A549 (cell line): ENCODE results near the gene BAG3.

ENCODE experiments used
- CBX8 ChIP-seq: fragments of 200-600 bp; sonication (generic); IDR thresholded peaks from 2 replicates; pipeline ENCODE4 v1.6.1; 2016
- GATA3 ChIP-seq: IDR thresholded peaks from 2 replicates; pipeline ENCODE4 v1.6.1; 2012; ENCODE audit warnings: borderline replicate concordance
- KDM1A ChIP-seq: fragments of 200-600 bp; sonication (generic); IDR thresholded peaks from 2 replicates; pipeline ENCODE4 v1.6.1; 2016; ENCODE audit warnings: low read depth, mild to moderate bottlenecking
- NPAS2 ChIP-seq: fragments of 250-450 bp; sonication (Bioruptor Pico); IDR thresholded peaks from 2 replicates; pipeline ENCODE4 v1.8.0; 2022; ENCODE audit warnings: mild to moderate bottlenecking, moderate library complexity, borderline replicate concordance
- POLR2A ChIP-seq: IDR thresholded peaks from 2 replicates; pipeline ENCODE4 v1.6.1; 2012; ENCODE audit warnings: mild to moderate bottlenecking, low read length
- RFX5 ChIP-seq: fragments of 450-650 bp; IDR thresholded peaks from 2 replicates; pipeline ENCODE4 v1.7.1; 2014; ENCODE audit warnings: antibody characterized with exemption, mild to moderate bottlenecking, moderate library complexity
- TF ChIP-seq, protein P1 (sequence below): fragments of >200 bp; sonication (Bioruptor Twin); formaldehyde crosslinking; IDR thresholded peaks from 3 replicates; pipeline ENCODE4 v1.5.1; 2016
- TF ChIP-seq, protein P2 (sequence below): fragments of >200 bp; sonication (Bioruptor Twin); formaldehyde crosslinking; IDR thresholded peaks from 3 replicates; pipeline ENCODE4 v1.6.1; 2016

DNA sequence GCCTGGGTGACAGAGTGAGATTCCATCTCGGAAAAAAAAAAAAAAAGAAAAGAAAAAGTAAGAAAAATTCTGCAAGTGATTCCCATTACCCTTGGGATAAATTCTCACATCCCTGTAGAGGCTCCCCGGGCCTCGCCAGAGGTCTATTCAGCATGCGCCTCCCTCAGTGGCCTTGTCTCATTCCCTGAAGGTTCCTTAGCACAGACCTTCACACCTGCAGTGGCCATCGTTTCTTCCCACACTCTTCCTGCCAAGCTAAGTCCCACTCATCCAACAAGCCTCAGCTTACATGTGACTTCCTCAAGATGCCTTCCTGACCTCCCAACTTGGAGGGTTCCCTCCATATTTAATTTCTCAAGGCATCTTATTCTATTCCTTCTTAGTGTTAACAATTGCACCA is 20.9 kb upstream of the BAG3 start:
- TF ChIP-seq GATA3 (no peak), NPAS2 (CRISPR knock-in tag) (no peak), POLR2A (no peak), CBX8 (no peak), RFX5 (no peak), KDM1A (no peak)
- TF ChIP-seq, protein P1, sequence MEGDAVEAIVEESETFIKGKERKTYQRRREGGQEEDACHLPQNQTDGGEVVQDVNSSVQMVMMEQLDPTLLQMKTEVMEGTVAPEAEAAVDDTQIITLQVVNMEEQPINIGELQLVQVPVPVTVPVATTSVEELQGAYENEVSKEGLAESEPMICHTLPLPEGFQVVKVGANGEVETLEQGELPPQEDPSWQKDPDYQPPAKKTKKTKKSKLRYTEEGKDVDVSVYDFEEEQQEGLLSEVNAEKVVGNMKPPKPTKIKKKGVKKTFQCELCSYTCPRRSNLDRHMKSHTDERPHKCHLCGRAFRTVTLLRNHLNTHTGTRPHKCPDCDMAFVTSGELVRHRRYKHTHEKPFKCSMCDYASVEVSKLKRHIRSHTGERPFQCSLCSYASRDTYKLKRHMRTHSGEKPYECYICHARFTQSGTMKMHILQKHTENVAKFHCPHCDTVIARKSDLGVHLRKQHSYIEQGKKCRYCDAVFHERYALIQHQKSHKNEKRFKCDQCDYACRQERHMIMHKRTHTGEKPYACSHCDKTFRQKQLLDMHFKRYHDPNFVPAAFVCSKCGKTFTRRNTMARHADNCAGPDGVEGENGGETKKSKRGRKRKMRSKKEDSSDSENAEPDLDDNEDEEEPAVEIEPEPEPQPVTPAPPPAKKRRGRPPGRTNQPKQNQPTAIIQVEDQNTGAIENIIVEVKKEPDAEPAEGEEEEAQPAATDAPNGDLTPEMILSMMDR = no peak
- TF ChIP-seq, protein P2, sequence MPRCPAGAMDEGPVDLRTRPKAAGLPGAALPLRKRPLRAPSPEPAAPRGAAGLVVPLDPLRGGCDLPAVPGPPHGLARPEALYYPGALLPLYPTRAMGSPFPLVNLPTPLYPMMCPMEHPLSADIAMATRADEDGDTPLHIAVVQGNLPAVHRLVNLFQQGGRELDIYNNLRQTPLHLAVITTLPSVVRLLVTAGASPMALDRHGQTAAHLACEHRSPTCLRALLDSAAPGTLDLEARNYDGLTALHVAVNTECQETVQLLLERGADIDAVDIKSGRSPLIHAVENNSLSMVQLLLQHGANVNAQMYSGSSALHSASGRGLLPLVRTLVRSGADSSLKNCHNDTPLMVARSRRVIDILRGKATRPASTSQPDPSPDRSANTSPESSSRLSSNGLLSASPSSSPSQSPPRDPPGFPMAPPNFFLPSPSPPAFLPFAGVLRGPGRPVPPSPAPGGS = no peak
